Sigmoid colon (tissue), 4 donors: ENCODE measurements around the gene SPATA3.

Experiments
- EP300 ChIP-seq, 4 donors: sonication (generic); formaldehyde crosslinking; IDR thresholded peaks; one replicate each; pipeline ENCODE4 v1.6.1; 2017; ENCODE audit warnings: antibody characterized with exemption in 4 of 4
- POLR2A ChIP-seq, 2 donors: fragments of 450-650 bp; IDR thresholded peaks; one replicate each; pipeline ENCODE4 v1.6.1; 2016; ENCODE audit warnings: antibody characterized with exemption in 2 of 2, mild to moderate bottlenecking in 2 of 2, moderate library complexity in 2 of 2
- POLR2AphosphoS5 ChIP-seq, 4 donors: sonication (generic); formaldehyde crosslinking; IDR thresholded peaks; one replicate each; pipeline ENCODE4 v1.6.1; 2017; ENCODE audit warnings: antibody characterized with exemption in 4 of 4
- TF ChIP-seq, protein P1 (sequence below), 4 experiments: fragments of 450-650 bp in 3 of 4; fragments of 200-600 bp in 1 of 4; IDR thresholded peaks; one replicate each; pipeline ENCODE4 v1.5.1; 2016 to 2019; ENCODE audit warnings: antibody characterized with exemption in 4 of 4, mild to moderate bottlenecking in 3 of 4, moderate library complexity in 2 of 4

GRCh38 chr2:231018184-231018583, 22.3 kb downstream of the SPATA3 start:
- TF ChIP-seq, protein P1, sequence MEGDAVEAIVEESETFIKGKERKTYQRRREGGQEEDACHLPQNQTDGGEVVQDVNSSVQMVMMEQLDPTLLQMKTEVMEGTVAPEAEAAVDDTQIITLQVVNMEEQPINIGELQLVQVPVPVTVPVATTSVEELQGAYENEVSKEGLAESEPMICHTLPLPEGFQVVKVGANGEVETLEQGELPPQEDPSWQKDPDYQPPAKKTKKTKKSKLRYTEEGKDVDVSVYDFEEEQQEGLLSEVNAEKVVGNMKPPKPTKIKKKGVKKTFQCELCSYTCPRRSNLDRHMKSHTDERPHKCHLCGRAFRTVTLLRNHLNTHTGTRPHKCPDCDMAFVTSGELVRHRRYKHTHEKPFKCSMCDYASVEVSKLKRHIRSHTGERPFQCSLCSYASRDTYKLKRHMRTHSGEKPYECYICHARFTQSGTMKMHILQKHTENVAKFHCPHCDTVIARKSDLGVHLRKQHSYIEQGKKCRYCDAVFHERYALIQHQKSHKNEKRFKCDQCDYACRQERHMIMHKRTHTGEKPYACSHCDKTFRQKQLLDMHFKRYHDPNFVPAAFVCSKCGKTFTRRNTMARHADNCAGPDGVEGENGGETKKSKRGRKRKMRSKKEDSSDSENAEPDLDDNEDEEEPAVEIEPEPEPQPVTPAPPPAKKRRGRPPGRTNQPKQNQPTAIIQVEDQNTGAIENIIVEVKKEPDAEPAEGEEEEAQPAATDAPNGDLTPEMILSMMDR (IDR thresholded peaks at IDR 0.05) = no peak
- TF ChIP-seq POLR2AphosphoS5 (IDR thresholded peaks at IDR 0.05) (no peak), EP300 (IDR thresholded peaks at IDR 0.05) (no peak), POLR2A (IDR thresholded peaks at IDR 0.05) (no peak)
